Measurements from ENCODE around the gene SKIDA1.

DNA sequence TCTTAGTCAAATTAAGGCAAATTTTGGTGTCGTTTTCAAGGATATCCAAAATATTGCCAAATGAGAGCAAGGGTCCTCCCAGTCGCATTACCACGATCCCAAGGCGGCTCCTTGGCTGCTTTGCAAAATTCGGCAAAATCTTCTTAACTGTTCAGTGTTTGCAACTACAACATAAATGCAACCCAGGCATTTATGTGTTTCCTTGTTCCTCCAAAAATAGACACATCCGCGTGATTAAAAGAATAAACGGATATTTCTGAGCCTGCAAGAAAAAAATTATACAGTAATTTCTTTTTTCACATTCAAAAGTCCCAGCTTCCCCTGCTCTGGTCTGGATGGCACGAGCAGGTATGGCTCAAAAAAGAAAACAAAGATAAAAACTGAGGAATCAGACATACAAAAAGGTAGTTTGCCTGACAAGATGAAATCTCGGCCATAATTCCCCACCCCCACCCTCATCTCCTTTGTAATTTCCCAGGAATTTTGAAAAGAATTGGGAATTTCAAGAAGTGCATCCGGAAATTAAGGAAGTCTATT is 6.0 kb downstream of the SKIDA1 start:
- TF ChIP-seq POLR2A (IDR thresholded peaks at IDR 0.05) = no peak
- TF ChIP-seq, protein P1, sequence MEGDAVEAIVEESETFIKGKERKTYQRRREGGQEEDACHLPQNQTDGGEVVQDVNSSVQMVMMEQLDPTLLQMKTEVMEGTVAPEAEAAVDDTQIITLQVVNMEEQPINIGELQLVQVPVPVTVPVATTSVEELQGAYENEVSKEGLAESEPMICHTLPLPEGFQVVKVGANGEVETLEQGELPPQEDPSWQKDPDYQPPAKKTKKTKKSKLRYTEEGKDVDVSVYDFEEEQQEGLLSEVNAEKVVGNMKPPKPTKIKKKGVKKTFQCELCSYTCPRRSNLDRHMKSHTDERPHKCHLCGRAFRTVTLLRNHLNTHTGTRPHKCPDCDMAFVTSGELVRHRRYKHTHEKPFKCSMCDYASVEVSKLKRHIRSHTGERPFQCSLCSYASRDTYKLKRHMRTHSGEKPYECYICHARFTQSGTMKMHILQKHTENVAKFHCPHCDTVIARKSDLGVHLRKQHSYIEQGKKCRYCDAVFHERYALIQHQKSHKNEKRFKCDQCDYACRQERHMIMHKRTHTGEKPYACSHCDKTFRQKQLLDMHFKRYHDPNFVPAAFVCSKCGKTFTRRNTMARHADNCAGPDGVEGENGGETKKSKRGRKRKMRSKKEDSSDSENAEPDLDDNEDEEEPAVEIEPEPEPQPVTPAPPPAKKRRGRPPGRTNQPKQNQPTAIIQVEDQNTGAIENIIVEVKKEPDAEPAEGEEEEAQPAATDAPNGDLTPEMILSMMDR (IDR thresholded peaks at IDR 0.05) = no peak

All from stomach (tissue), 4 donors.